T-helper 1 cell treated with Interleukin-12 subunit alpha and Interleukin-12 subunit beta and Interleukin-4 antibody, amounts not matched to agents 30 μg/mL and 1 μg/mL, for 36 hours (primary cell): Measurements from ENCODE around the gene TLK2.
"Not testable (repeated sequence)": the region's sequence is repeated elsewhere in the genome, so short reads cannot be mapped to it uniquely, and the experiment has no call there.

ENCODE experiments used
- H3K27ac Mint-ChIP-seq: one replicate; pipeline ENCODE4 v1.8.0; 2021; ENCODE audit warnings: mild to moderate bottlenecking, mixed read lengths
- H3K27me3 Mint-ChIP-seq: one replicate; pipeline ENCODE4 v1.8.0; 2021; ENCODE audit warnings: low read depth, mixed read lengths
- H3K36me3 Mint-ChIP-seq: one replicate; pipeline ENCODE4 v1.8.0; 2021; ENCODE audit warnings: low read depth, mixed read lengths
- H3K4me1 Mint-ChIP-seq: one replicate; pipeline ENCODE4 v1.8.0; 2021; ENCODE audit warnings: low read depth, mixed read lengths
- H3K4me3 Mint-ChIP-seq: one replicate; pipeline ENCODE4 v1.8.0; 2021; ENCODE audit warnings: mild to moderate bottlenecking, moderate library complexity, mixed read lengths
- H3K9me3 Mint-ChIP-seq: one replicate; pipeline ENCODE4 v1.8.0; 2021; ENCODE audit warnings: mixed read lengths

TLK2 gene

DNA sequence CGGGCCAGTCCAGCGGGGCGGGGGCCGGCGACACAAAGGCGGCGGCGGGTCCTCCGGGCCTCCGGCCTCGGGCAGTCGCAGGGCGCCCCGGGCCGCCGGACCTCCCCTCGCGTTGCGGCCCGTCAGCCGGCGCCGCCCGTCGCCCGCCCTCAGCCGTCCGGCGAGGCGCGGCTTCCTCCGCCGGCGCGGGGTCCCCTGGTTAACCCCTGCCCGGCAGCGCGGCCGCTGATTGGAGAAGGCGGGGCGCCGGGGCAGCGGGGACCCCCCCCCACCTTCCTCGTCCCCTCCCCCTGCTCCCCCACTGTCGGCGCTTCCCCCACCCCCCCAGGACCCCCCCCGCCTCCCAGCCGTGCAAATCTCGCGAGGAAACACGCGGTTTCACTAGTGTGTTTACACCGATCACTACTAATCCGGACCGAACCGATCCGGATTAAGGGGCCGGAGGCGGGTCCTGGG is at the start of gene TLK2:
TLK2 (plus strand) TSS at position 402 of the 456 bp plus-strand sequence. CDS start 2,301 bp downstream, outside the sequence.
- Mint-ChIP-seq H3K9me3 (no peaks in the 10 kb centered on the region), H3K27ac (peak within 1 kb of the TSS; percentile 92), H3K36me3 (peaks cover 19% of the 10 kb centered on the region), H3K4me3 (peak within 1 kb of the TSS; percentile 95), H3K4me1 (peaks cover 28% of the 10 kb centered on the region), H3K27me3 (no peaks in the 10 kb centered on the region)

DNA sequence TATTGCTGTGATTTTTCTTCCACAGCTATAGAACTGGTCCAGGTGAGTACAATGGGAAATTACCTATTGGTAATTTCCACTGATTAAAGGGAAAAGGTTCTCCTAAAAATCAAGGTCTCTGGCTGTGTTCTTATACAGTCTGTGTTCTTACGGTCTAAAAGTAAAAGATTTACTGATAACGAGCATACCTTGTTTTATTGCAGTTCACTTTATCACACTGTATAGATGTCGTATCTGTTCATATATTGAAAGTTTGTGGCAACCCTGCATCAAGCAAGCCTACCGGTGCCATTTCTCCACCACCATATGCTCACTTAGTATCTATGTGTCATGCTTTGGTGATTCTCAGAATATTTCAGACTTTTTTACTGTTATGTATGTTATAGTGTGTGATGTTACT is 43.4 kb upstream of the TLK2 start:
- H3K36me3 Mint-ChIP-seq, H3K27me3 Mint-ChIP-seq, H3K4me3 Mint-ChIP-seq, H3K4me1 Mint-ChIP-seq, H3K9me3 Mint-ChIP-seq, H3K27ac Mint-ChIP-seq: not testable (repeated sequence)

- H3K27ac Mint-ChIP-seq, H3K9me3 Mint-ChIP-seq, H3K4me1 Mint-ChIP-seq, H3K4me3 Mint-ChIP-seq, H3K27me3 Mint-ChIP-seq: not testable (repeated sequence)
- H3K36me3 Mint-ChIP-seq: peaks cover 15% of the 10 kb centered on the region
Observed at GRCh38 chr17:62441181-62441580, 37.4 kb upstream of the TLK2 start.

- H3K4me3 Mint-ChIP-seq: no peak overlapping the region
- no peaks in the 10 kb centered on the region for H3K27me3 Mint-ChIP-seq
- no peaks in the 10 kb centered on the region for H3K9me3 Mint-ChIP-seq
- H3K36me3 Mint-ChIP-seq: peaks cover 27% of the 10 kb centered on the region
- H3K27ac Mint-ChIP-seq: no peak overlapping the region
- H3K4me1 Mint-ChIP-seq: peaks cover 2% of the 10 kb centered on the region
Observed at GRCh38 chr17:62444063-62444462, 34.6 kb upstream of the TLK2 start.

DNA sequence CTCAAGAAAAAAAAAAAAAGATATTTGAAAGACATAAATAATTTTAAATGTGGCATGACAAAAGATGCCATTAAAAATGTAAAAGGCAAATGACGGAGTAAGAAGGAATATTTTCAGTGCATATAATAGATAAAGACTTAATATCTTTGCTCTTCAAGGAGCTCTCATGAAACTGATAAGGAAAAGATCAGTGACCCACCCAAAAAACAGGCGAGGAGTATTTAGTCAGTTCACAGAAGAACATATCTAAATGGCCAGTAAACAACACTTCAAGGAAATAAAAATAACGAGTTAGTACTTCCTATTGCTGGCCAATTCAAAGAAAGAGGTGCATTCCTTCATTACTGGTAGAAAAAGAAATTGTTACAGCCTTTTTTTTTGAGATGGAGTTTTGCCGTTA is 32.8 kb upstream of the TLK2 start:
- H3K4me3 Mint-ChIP-seq, H3K27me3 Mint-ChIP-seq, H3K9me3 Mint-ChIP-seq, H3K27ac Mint-ChIP-seq, H3K4me1 Mint-ChIP-seq: not testable (repeated sequence)
- H3K36me3 Mint-ChIP-seq: peaks cover 25% of the 10 kb centered on the region

DNA sequence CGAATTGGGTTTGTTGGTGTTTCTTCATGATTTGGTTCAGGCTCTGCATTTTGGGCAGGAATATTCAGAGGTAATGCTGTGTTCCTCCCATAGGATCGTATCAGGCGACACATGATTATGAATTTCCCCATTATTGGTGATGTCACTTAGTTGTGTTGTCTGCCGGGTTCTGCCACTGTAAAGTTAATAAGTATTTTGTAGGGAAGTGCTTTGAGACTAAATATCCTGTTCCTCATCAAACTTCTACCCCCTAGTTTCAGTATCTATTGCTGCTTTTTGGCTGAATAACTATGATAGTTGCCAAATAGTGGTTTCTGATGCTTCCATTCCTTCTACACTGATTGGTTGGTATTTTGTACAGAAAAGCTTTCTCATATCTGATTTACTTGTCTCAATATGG is 26.4 kb upstream of the TLK2 start:
- not testable (repeated sequence) for H3K27me3 Mint-ChIP-seq, H3K4me1 Mint-ChIP-seq, H3K9me3 Mint-ChIP-seq, H3K4me3 Mint-ChIP-seq, H3K27ac Mint-ChIP-seq
- H3K36me3 Mint-ChIP-seq: peaks cover 15% of the 10 kb centered on the region

DNA sequence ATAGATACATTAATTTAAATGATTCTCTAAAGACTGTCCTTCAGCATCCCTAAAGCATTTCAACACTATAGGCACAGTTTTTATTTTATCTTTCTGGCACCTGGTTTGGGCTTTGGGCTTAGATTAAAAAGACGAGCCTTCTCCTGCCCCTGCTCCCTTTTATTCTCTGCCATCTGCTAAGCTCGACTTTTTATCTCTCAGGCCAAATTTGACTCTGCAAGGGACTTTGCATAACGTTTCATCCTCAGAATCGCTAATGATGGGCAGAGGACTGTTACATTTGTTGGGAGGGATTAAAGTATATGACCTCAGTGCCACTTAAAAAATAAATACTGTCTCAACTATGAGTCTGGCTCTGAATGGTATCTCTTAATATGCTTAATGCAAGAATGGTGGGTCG is 25.6 kb upstream of the TLK2 start:
- not testable (repeated sequence) for H3K4me1 Mint-ChIP-seq, H3K27ac Mint-ChIP-seq, H3K36me3 Mint-ChIP-seq, H3K4me3 Mint-ChIP-seq, H3K27me3 Mint-ChIP-seq, H3K9me3 Mint-ChIP-seq

GRCh38 chr17:62453656-62454055 is 25.0 kb upstream of the TLK2 start:
- not testable (repeated sequence) for H3K36me3 Mint-ChIP-seq

DNA sequence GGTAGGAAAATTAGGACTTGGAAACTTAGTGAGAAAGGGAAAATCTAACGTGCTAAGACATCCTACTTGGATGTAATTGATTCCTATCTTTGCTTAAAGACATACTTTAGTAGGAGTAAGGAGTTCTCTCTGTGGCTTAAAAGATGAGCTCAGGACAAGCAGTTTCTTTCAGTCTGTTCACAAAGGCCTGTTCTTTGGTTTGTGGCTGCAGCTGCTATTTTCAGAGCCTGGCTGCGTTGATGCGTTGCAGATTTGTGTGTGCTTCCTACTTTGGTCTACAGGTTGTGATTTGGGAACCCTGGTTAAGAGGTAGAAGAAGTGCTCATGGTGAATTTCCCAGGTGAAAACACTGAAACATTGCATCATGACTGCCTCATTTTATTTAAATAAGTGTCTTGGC is 24.5 kb upstream of the TLK2 start:
- H3K27me3 Mint-ChIP-seq, H3K4me1 Mint-ChIP-seq, H3K27ac Mint-ChIP-seq, H3K4me3 Mint-ChIP-seq, H3K36me3 Mint-ChIP-seq, H3K9me3 Mint-ChIP-seq: not testable (repeated sequence)

More at GRCh38 chr17:62453656-62454055, 25.0 kb upstream of the TLK2 start:
- peak overlapping the region; percentile 22 for H3K27ac Mint-ChIP-seq
- H3K27me3 Mint-ChIP-seq, H3K4me3 Mint-ChIP-seq, H3K9me3 Mint-ChIP-seq, H3K4me1 Mint-ChIP-seq: not testable (repeated sequence)

GRCh38 chr17:62456016-62456415 is 22.6 kb upstream of the TLK2 start:
- Mint-ChIP-seq H3K4me1 (peaks cover 6% of the 10 kb centered on the region), H3K36me3 (peaks cover 4% of the 10 kb centered on the region), H3K9me3 (no peaks in the 10 kb centered on the region)

GRCh38 chr17:62458483-62458882 is 20.1 kb upstream of the TLK2 start:
- not testable (repeated sequence) for H3K9me3 Mint-ChIP-seq, H3K4me1 Mint-ChIP-seq, H3K27ac Mint-ChIP-seq, H3K4me3 Mint-ChIP-seq, H3K27me3 Mint-ChIP-seq, H3K36me3 Mint-ChIP-seq

More at GRCh38 chr17:62456016-62456415, 22.6 kb upstream of the TLK2 start:
- H3K27ac Mint-ChIP-seq: no peak overlapping the region
- no peak overlapping the region for H3K4me3 Mint-ChIP-seq
- H3K27me3 Mint-ChIP-seq: peaks cover 3% of the 10 kb centered on the region

DNA sequence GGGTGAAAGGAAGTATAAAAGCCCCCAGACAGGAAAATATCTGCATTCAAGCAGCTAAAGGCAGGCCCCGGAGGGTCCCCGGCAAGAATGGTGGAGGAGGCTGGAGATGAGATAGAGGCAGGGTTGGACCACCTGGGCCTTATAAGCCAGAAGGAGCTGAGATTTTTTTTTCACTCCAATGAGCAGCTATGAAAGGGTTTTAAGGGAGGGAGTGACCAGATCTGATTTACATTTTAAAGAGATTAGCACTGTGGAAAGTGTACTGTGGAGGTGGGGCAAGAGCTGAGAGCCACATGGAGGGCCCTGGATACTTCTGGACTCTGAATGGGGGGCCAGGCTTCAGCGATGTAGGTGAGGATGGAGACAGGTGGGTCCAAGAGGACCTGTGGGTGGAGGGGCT is 14.2 kb upstream of the TLK2 start:
- H3K27me3 Mint-ChIP-seq, H3K27ac Mint-ChIP-seq, H3K4me3 Mint-ChIP-seq, H3K4me1 Mint-ChIP-seq, H3K36me3 Mint-ChIP-seq, H3K9me3 Mint-ChIP-seq: not testable (repeated sequence)

GRCh38 chr17:62465271-62465670 is 13.4 kb upstream of the TLK2 start:
- H3K27me3 Mint-ChIP-seq, H3K4me1 Mint-ChIP-seq, H3K9me3 Mint-ChIP-seq, H3K4me3 Mint-ChIP-seq, H3K36me3 Mint-ChIP-seq, H3K27ac Mint-ChIP-seq: not testable (repeated sequence)

DNA sequence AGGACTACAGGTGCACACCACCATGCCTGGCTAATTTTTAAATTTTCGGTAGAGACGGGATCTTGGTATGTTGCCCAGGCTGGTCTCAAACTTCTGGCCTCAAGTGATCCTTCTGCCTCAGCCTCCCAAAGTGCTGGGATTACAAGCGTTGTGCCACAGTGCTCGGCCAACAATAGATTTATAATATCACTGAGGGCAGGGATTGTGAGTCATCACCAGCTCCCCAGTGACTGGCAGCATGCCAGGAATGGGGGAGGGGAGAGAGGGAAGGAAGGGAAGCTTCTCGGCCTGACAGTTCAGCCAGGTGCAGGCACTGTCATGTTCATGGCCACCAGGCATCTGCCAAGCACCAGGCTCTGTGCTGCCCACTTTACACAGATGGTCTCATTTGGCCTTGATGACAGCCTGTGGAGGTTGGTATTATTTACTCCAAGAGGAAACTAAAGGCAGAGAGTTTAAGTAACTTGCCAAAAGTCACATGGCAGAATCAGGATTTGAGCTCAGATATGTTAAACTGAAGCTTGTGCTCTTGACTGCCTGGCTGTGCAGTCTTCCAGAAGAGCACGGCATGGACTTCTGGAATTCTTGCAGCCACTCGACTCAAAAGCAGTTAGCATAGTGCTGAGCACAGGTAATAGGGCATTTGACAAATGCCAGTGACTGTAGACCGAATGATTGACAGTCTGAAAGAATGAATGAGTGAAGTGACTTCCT is 7.8 kb upstream of the TLK2 start:
- H3K27me3 Mint-ChIP-seq, H3K36me3 Mint-ChIP-seq, H3K4me3 Mint-ChIP-seq, H3K4me1 Mint-ChIP-seq, H3K9me3 Mint-ChIP-seq, H3K27ac Mint-ChIP-seq: not testable (repeated sequence)

DNA sequence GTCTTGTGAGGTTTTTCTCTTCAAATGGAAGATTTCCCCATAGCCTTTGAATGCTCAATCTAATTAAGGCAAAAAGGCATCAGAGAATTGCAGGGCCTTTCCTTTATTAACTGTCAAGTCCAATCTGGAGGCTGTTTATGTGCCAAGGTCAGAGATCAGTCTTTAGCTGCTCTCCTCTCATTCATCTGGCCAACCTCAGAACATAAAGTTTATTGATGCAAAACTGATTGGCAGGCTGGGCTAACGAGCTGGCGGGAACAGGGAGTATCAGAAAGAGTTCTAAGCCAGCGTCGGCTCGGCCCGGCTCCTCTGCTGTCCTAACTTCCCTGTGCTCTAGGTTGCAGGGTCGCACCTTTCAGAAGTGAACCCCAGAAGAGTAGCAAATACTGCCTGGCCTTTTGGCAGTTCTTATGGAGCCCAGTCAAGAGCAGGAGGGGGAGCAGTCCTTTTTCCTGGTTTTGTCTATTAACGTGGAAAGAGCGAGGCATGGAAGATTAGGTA is 7.2 kb upstream of the TLK2 start:
- not testable (repeated sequence) for H3K27me3 Mint-ChIP-seq, H3K27ac Mint-ChIP-seq, H3K9me3 Mint-ChIP-seq, H3K4me3 Mint-ChIP-seq, H3K4me1 Mint-ChIP-seq, H3K36me3 Mint-ChIP-seq
